Endothelial cell of umbilical vein (primary cell): Measurements from ENCODE around the gene PPP2R2C. TPM values are rescaled to one million over a fixed set of nuclear protein-coding genes. Genes with fewer than 3 reads are reported as not detected.

Source experiments
- BruUV-seq: library from RNA; stranded (reverse); fragments of 400-500 nt; replicated peaks from 2 replicates; lab custom pipeline; 2021; lab: Mats Ljungman, UMichigan
- CTCF ChIA-PET: fragments of 300-600, 350-600 bp; sonication (Branson Sonifier 250); formaldehyde crosslinking; loops from one replicate; lab custom pipeline; 2021; ENCODE audit warnings: antibody characterized with exemption, inconsistent platforms; lab: Charles Lee
- POLR2A ChIA-PET: fragments of 300-600, 350-600 bp; sonication (Branson Sonifier 250); formaldehyde crosslinking; loops from one replicate; lab custom pipeline; 2021; ENCODE audit warnings: antibody characterized with exemption, inconsistent platforms; lab: Charles Lee
- DNase-seq: peaks from one replicate; pipeline ENCODE4 v3.0.0-alpha.2; 2011; ENCODE audit warnings: low read depth, low spot score
- FAIRE-seq: peaks from 2 replicates; lab custom pipeline; 2011; peaks lifted over from hg19 to GRCh38; lab: Jason Lieb, UNC
- H2AFZ ChIP-seq: 2 replicates; pipeline ENCODE4 v1.6.0; 2012; ENCODE audit warnings: low read depth, low read length, control low read depth, inconsistent platforms
- H3K27ac ChIP-seq: 2 replicates; pipeline ENCODE4 v1.5.1; 2011; ENCODE audit warnings: low read depth, mild to moderate bottlenecking, control low read depth, low read length, moderate library complexity; ENCODE audit not compliant: insufficient read depth
- H3K27me3 ChIP-seq, 2 experiments: 2 replicates each; pipeline versions ENCODE4 v1.6.0 to v1.6.1; 2011; ENCODE audit warnings: low read length in 2 of 2, mixed read lengths in 1 of 2; ENCODE audit not compliant: control insufficient read depth in 2 of 2, insufficient read depth in 2 of 2
- H3K36me3 ChIP-seq, 2 experiments: 2 replicates in 1 of 2; 3 replicates in 1 of 2; pipeline ENCODE4 v1.5.1; 2011; ENCODE audit warnings: low read length in 2 of 2, mild to moderate bottlenecking in 1 of 2, moderate library complexity in 1 of 2; ENCODE audit not compliant: control insufficient read depth in 2 of 2, insufficient read depth in 2 of 2; ENCODE audit errors: extremely low read depth in 1 of 2
- H3K4me1 ChIP-seq: 3 replicates; pipeline ENCODE4 v1.5.1; 2011; ENCODE audit warnings: mild to moderate bottlenecking, low read length; ENCODE audit not compliant: control insufficient read depth, insufficient read depth; ENCODE audit errors: extremely low read depth
- H3K4me2 ChIP-seq: 2 replicates; pipeline ENCODE4 v1.6.1; 2011; ENCODE audit warnings: low read length, control low read depth, mixed read lengths; ENCODE audit not compliant: insufficient read depth
- H3K4me3 ChIP-seq, 3 experiments: fragments of 200-600 bp in 1 of 3; sonication (generic), shearing (Covaris generic) in 1 of 3; replicated peaks in 1 of 3; 2 replicates each; pipeline ENCODE4 v1.5.1; 2011 to 2016; ENCODE audit warnings: control low read depth in 3 of 3, low read length in 3 of 3, mild to moderate bottlenecking in 2 of 3, inconsistent platforms in 1 of 3, low read depth in 1 of 3, moderate library complexity in 1 of 3; ENCODE audit not compliant: insufficient read depth in 1 of 3
- H3K79me2 ChIP-seq: 2 replicates; pipeline ENCODE4 v1.6.0; 2012; ENCODE audit warnings: low read length, inconsistent platforms; ENCODE audit not compliant: control insufficient read depth, insufficient read depth
- H3K9ac ChIP-seq: replicated peaks from 2 replicates; pipeline ENCODE3; 2011; ENCODE audit warnings: low read length, control low read depth; ENCODE audit not compliant: insufficient read depth; ENCODE audit errors: extremely low read depth
- H3K9me1 ChIP-seq: replicated peaks from 3 replicates; pipeline ENCODE4 v1.6.0; 2011; ENCODE audit warnings: mild to moderate bottlenecking, low read length; ENCODE audit not compliant: control insufficient read depth, insufficient read depth; ENCODE audit errors: extremely low read depth
- H3K9me3 ChIP-seq: replicated peaks from 2 replicates; pipeline ENCODE4 v1.5.1; 2012; ENCODE audit warnings: low read length, inconsistent platforms; ENCODE audit not compliant: control insufficient read depth, insufficient read depth
- H4K20me1 ChIP-seq: replicated peaks from 2 replicates; pipeline ENCODE3; 2011; ENCODE audit warnings: mild to moderate bottlenecking, low read length; ENCODE audit not compliant: control insufficient read depth, insufficient read depth; ENCODE audit errors: extremely low read depth
- CTCF ChIP-seq, 2 donors: IDR thresholded peaks; 1 replicate in 1 of 2; 2 replicates in 1 of 2; pipeline ENCODE4 v1.5.1; 2011; ENCODE audit warnings: low read length in 2 of 2, mild to moderate bottlenecking in 2 of 2, moderate library complexity in 2 of 2, control low read depth in 1 of 2, inconsistent platforms in 1 of 2, low read depth in 1 of 2; ENCODE audit not compliant: insufficient read depth in 1 of 2; ENCODE audit errors: extremely low read depth in 1 of 2
- EZH2 ChIP-seq: IDR thresholded peaks from 2 replicates; pipeline ENCODE4 v1.6.1; 2012; ENCODE audit warnings: borderline replicate concordance, low read depth, mild to moderate bottlenecking, moderate library complexity, low read length, inconsistent platforms; ENCODE audit not compliant: severe bottlenecking
- FOS ChIP-seq: IDR thresholded peaks from 2 replicates; pipeline ENCODE4 v1.6.1; 2011; ENCODE audit warnings: mild to moderate bottlenecking, low read length, moderate library complexity, borderline replicate concordance; ENCODE audit not compliant: insufficient read depth
- GATA2 ChIP-seq: IDR thresholded peaks from 2 replicates; pipeline ENCODE4 v1.7.0; 2011; ENCODE audit warnings: low read depth, mild to moderate bottlenecking, moderate library complexity, mixed read lengths, low read length; ENCODE audit not compliant: insufficient read length, insufficient read depth
- JUN ChIP-seq: IDR thresholded peaks from 2 replicates; pipeline ENCODE4 v1.6.1; 2011; ENCODE audit warnings: borderline replicate concordance, low read depth; ENCODE audit not compliant: insufficient read length, insufficient read depth
- MAX ChIP-seq: IDR thresholded peaks from 2 replicates; pipeline ENCODE4 v1.6.1; 2011; ENCODE audit not compliant: insufficient read depth, insufficient read length
- MYC ChIP-seq: IDR thresholded peaks from one replicate; pipeline ENCODE4 v1.6.1; 2011; ENCODE audit warnings: mild to moderate bottlenecking, low read depth, low read length
- POLR2A ChIP-seq: IDR thresholded peaks from 2 replicates; pipeline ENCODE4 v1.6.1; 2012; ENCODE audit warnings: low read depth, mild to moderate bottlenecking, control low read depth, low read length
- POLR2AphosphoS5 ChIP-seq: IDR thresholded peaks from 2 replicates; pipeline ENCODE4 v1.6.1; 2012; ENCODE audit warnings: low read depth, mild to moderate bottlenecking, control low read depth, low read length, moderate library complexity; ENCODE audit not compliant: insufficient read depth
- dilution Hi-C: fragments of 300-500 bp; cut with MboI; formaldehyde crosslinking; loops from one replicate; pipeline ENCODE4 v1.15.0; 2019; ENCODE audit warnings: low sequenced_read_pairs; ENCODE audit not compliant: extremely low pct_ligation_motif_present
- intact Hi-C: fragments of 100-400 bp; cut with micrococcal nuclease; formaldehyde crosslinking; loops from one replicate; pipeline ENCODE4 v1.10.0; 2022
- polyA plus RNA-seq, 4 experiments: library from polyadenylated mRNA; depleted of rRNA in 3 of 4; stranded (reverse) in 3 of 4; unstranded in 1 of 4; fragments of >200 nt; gene quantifications; 2 replicates each; pipeline versions ENCODE4 v1.2.1 to v1.2.3, GENCODE V29; 2011 to 2012; ENCODE audit warnings: missing spikeins in 1 of 4
- total RNA-seq: library from RNA; stranded (reverse); gene quantifications from 2 replicates; pipeline ENCODE4 v1.2.3, GENCODE V29; 2021

Gene PPP2R2C
- total and polyA plus RNA-seq, 2 donors (not counting 3 experiments of a cell fraction or from before 2014, with no cell fraction given) = 0.03 to 0.09 TPM

DNA sequence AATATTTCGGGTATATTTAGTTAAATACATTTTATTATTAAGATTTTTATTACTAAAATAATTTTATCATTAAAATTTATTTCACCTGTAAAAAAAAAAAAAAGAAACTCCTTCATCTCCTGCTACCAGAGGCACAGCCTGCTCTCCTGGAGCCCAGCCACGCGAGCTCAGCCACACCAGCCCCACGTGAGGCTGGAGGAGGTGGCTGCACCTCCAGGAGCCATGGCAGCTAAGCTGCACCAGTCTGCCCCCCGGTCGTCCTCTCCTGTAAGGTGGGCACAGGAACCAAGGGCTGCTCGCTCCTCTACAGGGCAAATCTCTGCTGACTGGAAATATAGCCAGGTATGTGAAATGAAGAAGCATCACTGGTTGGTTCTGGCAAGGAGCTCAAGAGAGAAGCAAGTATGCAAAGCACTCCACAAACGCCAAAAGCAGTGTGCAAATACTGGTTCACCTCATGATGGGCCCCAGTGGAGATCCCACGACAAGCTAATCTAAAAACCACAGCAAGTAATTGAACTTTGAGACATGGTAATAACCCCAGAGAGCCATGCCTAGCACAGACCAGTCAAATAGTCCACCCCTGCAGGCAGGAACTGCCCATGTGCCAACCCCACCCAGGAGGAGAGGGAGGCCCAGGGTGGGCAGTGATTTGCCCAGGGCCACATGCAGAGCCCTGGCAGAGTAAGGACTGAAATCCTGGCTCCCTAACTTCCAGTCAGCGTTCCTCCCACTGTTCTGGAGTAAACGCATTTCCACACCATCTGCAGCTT lies 112.7 kb downstream of the PPP2R2C start:
- Histone ChIP-seq H2AFZ (no peak overlapping the region), H3K27me3 (no peaks in the 10 kb centered on the region), H3K9me1 (no peaks in the 10 kb centered on the region), H3K79me2 (no peaks in the 10 kb centered on the region), H3K36me3 (no peaks in the 10 kb centered on the region), H4K20me1 (no peaks in the 10 kb centered on the region), H3K4me3 (no peak overlapping the region), H3K9me3 (no peaks in the 10 kb centered on the region), H3K9ac (no peak overlapping the region), H3K27ac (no peak overlapping the region), H3K4me1 (no peaks in the 10 kb centered on the region), H3K4me2 (no peak overlapping the region)
- TF ChIP-seq EZH2 (no peak), GATA2 (no peak), MAX (no peak), JUN (no peak), MYC (no peak), POLR2AphosphoS5 (no peak), POLR2A (no peak), FOS (no peak), CTCF (IDR thresholded peaks at IDR 0.05; ENCODE audit: extremely low read depth in 1 of 2, insufficient read depth in 1 of 2, low read depth in 1 of 2, low read length in 2 of 2) (no peak)
- ChIA-PET CTCF (interaction anchor here (1.1 kb wide), 1 partner anchor 109 kb away, joined by 3 read pairs; no protein-coding TSS in a partner anchor), POLR2A (no interaction called here)
- no peak for FAIRE-seq
- intact Hi-C loops = no loop called here
- no TSS peak for BruUV-seq
- dilution Hi-C loops = no loop called here
- DNase-seq = no peak
